MM.1S (cell line): ENCODE data around the gene ALDH3B2.
"Not testable (repeated sequence)": the region's sequence is repeated elsewhere in the genome, so short reads cannot be mapped to it uniquely, and the experiment has no call there.

Experiments used
- DNase-seq: peaks from one replicate; pipeline ENCODE4 v3.0.0-alpha.2; 2015
- H2AFZ ChIP-seq: fragments of 300-600 bp; sonication (generic); 2 replicates; pipeline ENCODE4 v1.6.0; 2016; ENCODE audit warnings: antibody characterized with exemption, low read length
- H3F3A ChIP-seq: fragments of 300-600 bp; sonication (generic); 2 replicates; pipeline ENCODE4 v1.6.1; 2016; ENCODE audit warnings: mild to moderate bottlenecking, antibody characterized with exemption, low read length, moderate library complexity, mixed read lengths; ENCODE audit not compliant: insufficient read depth
- H3K27ac ChIP-seq: fragments of 300-600 bp; sonication (generic); 2 replicates; pipeline ENCODE4 v1.5.1; 2016; ENCODE audit warnings: mild to moderate bottlenecking, low read length
- H3K27me3 ChIP-seq: fragments of 300-600 bp; sonication (generic); replicated peaks from 2 replicates; pipeline ENCODE4 v1.6.0; 2016; ENCODE audit warnings: low read length; ENCODE audit not compliant: insufficient read depth
- H3K36me3 ChIP-seq: fragments of 300-600 bp; sonication (generic); replicated peaks from 2 replicates; pipeline ENCODE4 v1.6.1; 2016; ENCODE audit warnings: mild to moderate bottlenecking, low read length, mixed read lengths; ENCODE audit not compliant: insufficient read depth
- H3K4me1 ChIP-seq: fragments of 300-600 bp; sonication (generic); 2 replicates; pipeline ENCODE4 v1.6.1; 2016; ENCODE audit warnings: low read length, mixed read lengths
- H3K4me2 ChIP-seq: fragments of 300-600 bp; sonication (generic); 2 replicates; pipeline ENCODE4 v1.6.0; 2016; ENCODE audit warnings: low read depth, low read length
- H3K4me3 ChIP-seq: fragments of 300-600 bp; sonication (generic); 2 replicates; pipeline ENCODE4 v1.5.1; 2016; ENCODE audit warnings: low read length, mixed read lengths
- H3K79me2 ChIP-seq: fragments of 300-600 bp; sonication (generic); 2 replicates; pipeline ENCODE4 v1.6.1; 2016; ENCODE audit warnings: mixed run types, low read length, mixed read lengths
- H3K9ac ChIP-seq: fragments of 300-600 bp; sonication (generic); 2 replicates; pipeline ENCODE4 v1.6.1; 2016; ENCODE audit warnings: low read length, mixed read lengths
- H3K9me2 ChIP-seq: fragments of 300-600 bp; sonication (generic); replicated peaks from 2 replicates; pipeline ENCODE4 v1.6.1; 2016; ENCODE audit warnings: mild to moderate bottlenecking, low read length, mixed read lengths; ENCODE audit not compliant: insufficient read depth
- H3K9me3 ChIP-seq: fragments of 300-600 bp; sonication (generic); replicated peaks from 2 replicates; pipeline ENCODE4 v1.6.1; 2016; ENCODE audit warnings: mild to moderate bottlenecking, low read length, mixed read lengths; ENCODE audit not compliant: insufficient read depth
- H4K20me1 ChIP-seq: fragments of 300-600 bp; sonication (generic); 2 replicates; pipeline ENCODE4 v1.6.1; 2016; ENCODE audit warnings: mild to moderate bottlenecking, low read length, moderate library complexity, mixed read lengths; ENCODE audit not compliant: insufficient read depth
- EZH2 ChIP-seq: fragments of 300-600 bp; sonication (generic); optimal IDR thresholded peaks from 2 replicates; pipeline ENCODE3; 2017; ENCODE audit warnings: low read depth, mild to moderate bottlenecking, antibody characterized with exemption, low read length, mixed read lengths
- EZH2phosphoT487 ChIP-seq: fragments of 300-600 bp; sonication (generic); IDR thresholded peaks from 2 replicates; pipeline ENCODE4 v1.6.1; 2018; ENCODE audit warnings: antibody characterized with exemption, low read length
- TF ChIP-seq, protein P1 (sequence below): fragments of 300-600 bp; sonication (generic); IDR thresholded peaks from 2 replicates; pipeline ENCODE4 v1.5.1; 2016; ENCODE audit warnings: antibody characterized with exemption, low read length, mixed read lengths

The ALDH3B2 gene

GRCh38 chr11:67626970-67627369 lies 47.5 kb downstream of the ALDH3B2 start:
- Histone ChIP-seq H3K27ac (no peak overlapping the region), H3K9me3 (no peaks in the 10 kb centered on the region), H3F3A (peaks cover 14% of the 10 kb centered on the region; the same call in 1 of the 2 replicates), H3K79me2 (peaks cover 12% of the 10 kb centered on the region), H3K9me2 (no peaks in the 10 kb centered on the region), H4K20me1 (no peaks in the 10 kb centered on the region), H2AFZ (no peak overlapping the region), H3K36me3 (no peaks in the 10 kb centered on the region), H3K9ac (no peak overlapping the region), H3K4me2 (no peak overlapping the region), H3K27me3 (no peaks in the 10 kb centered on the region), H3K4me3 (no peak overlapping the region), H3K4me1 (peaks cover 17% of the 10 kb centered on the region)
- TF ChIP-seq, protein P1, sequence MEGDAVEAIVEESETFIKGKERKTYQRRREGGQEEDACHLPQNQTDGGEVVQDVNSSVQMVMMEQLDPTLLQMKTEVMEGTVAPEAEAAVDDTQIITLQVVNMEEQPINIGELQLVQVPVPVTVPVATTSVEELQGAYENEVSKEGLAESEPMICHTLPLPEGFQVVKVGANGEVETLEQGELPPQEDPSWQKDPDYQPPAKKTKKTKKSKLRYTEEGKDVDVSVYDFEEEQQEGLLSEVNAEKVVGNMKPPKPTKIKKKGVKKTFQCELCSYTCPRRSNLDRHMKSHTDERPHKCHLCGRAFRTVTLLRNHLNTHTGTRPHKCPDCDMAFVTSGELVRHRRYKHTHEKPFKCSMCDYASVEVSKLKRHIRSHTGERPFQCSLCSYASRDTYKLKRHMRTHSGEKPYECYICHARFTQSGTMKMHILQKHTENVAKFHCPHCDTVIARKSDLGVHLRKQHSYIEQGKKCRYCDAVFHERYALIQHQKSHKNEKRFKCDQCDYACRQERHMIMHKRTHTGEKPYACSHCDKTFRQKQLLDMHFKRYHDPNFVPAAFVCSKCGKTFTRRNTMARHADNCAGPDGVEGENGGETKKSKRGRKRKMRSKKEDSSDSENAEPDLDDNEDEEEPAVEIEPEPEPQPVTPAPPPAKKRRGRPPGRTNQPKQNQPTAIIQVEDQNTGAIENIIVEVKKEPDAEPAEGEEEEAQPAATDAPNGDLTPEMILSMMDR: no peak
- no peak for TF ChIP-seq EZH2phosphoT487
- no peak for TF ChIP-seq EZH2
- no peak for DNase-seq

DNA sequence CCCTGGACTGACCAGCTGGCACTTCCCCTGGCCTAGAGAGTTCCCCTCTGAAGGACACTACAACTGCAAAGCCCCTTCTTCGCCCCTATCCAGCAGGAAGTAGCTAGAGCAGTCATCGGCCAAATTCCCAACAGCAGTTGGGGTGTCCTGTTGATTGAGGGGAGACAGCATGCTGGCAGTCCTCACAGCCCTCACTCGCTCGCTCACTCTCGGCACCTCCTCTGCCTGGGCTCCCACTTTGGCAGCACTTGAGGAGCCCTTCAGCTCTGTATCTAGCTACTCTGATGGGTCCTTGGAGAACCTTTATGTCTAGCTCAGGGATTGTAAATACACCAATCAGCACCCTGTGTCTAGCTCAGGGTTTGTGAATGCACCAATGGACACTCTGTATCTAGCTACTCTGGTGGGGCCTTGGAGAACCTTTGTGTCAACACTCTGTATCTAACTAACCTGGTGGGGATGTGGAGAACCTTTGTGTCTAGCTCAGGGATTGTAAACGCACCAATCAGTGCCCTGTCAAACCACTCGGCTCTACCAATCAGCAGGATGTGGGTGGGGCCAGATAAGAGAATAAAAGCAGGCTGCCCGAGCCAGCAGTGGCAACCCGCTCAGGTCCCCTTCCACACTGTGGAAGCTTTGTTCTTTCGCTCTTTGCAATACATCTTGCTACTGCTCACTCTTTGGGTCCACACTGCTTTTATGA lies 48.1 kb downstream of the ALDH3B2 start:
- not testable (repeated sequence) for H3K27ac ChIP-seq, H3K27me3 ChIP-seq, DNase-seq, H3K4me2 ChIP-seq, H3K9ac ChIP-seq, H3K4me3 ChIP-seq, H2AFZ ChIP-seq, H3K9me2 ChIP-seq, H3K36me3 ChIP-seq, H4K20me1 ChIP-seq, H3K9me3 ChIP-seq
- H3K4me1 ChIP-seq: peaks cover 16% of the 10 kb centered on the region
- H3K79me2 ChIP-seq: peaks cover 12% of the 10 kb centered on the region
- peaks cover 14% of the 10 kb centered on the region; the same call in 1 of the 2 replicates for H3F3A ChIP-seq

DNA sequence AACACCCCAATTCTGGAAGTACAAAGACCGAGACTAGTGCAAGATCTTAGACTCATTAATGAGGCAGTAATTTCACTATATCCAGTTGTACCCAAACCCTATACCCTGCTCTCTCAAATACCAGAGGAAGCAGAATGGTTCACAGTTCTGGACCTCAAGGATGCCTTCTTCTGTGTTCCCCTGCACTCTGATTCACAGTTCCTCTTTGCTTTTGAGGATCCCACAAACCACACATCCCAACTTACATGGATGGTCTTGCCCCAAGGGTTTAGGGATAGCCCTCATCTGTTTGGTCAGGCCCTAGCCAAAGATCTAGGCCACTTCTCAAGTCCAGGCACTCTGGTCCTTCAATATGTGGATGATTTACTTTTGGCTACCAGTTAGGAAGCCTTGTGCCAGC lies 50.6 kb downstream of the ALDH3B2 start:
- H3K4me1 ChIP-seq, H3K36me3 ChIP-seq, H2AFZ ChIP-seq, DNase-seq, H3F3A ChIP-seq, H3K27ac ChIP-seq, H3K4me3 ChIP-seq, H3K79me2 ChIP-seq, H3K27me3 ChIP-seq, H3K9me2 ChIP-seq, H3K9ac ChIP-seq, H3K9me3 ChIP-seq, H4K20me1 ChIP-seq, H3K4me2 ChIP-seq: not testable (repeated sequence)

DNA sequence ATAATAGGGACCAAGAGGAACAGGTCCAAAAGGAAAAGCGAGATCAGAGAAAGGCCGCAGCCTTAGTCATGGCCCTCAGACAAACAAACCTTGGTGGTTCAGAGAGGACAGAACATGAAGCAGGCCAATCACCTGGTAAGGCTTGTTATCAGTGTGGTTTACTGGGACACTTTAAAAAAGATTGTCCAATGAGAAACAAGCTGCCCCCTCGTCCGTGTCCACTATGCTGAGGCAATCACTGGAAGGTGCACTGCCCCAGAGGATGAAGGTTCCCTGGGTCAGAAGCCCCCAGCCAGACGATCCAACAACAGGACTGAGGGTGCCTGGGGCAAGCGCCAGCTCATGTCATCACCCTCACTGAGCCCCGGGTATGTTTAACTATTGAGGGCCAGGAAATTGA lies 51.5 kb downstream of the ALDH3B2 start:
- H3K4me2 ChIP-seq, H3K79me2 ChIP-seq, DNase-seq, H3K36me3 ChIP-seq, H4K20me1 ChIP-seq, H3K4me3 ChIP-seq, H3K4me1 ChIP-seq, H3K27me3 ChIP-seq, H3K9me3 ChIP-seq, H3F3A ChIP-seq, H3K9ac ChIP-seq, H3K9me2 ChIP-seq, H2AFZ ChIP-seq, H3K27ac ChIP-seq: not testable (repeated sequence)

DNA sequence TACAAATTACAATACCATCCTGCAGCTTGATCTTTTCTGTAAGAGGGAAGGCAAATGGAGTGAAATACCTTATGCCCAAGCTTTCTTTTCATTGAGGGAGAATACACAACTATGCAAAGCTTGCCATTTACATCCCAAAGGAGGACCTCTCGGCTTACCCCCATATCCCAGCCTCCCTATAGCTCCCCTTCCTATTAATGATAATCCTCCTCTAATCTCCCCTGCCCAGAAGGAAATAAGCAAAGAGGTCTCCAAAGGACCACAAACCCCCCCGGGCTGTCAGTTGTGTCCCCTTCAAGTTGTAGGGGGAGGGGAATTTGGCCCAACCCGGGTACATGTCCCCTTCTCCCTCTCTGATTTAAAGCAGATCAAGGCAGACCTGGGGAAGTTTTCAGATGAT lies 52.5 kb downstream of the ALDH3B2 start:
- not testable (repeated sequence) for H3K27ac ChIP-seq, H3K36me3 ChIP-seq, H2AFZ ChIP-seq, H3K9me3 ChIP-seq, H4K20me1 ChIP-seq, H3K9ac ChIP-seq, H3K4me2 ChIP-seq, H3K4me3 ChIP-seq, H3K79me2 ChIP-seq, H3K4me1 ChIP-seq, H3K27me3 ChIP-seq, H3K9me2 ChIP-seq, DNase-seq, H3F3A ChIP-seq

- not testable (repeated sequence) for H3K27me3 ChIP-seq, H4K20me1 ChIP-seq, DNase-seq, H3K4me3 ChIP-seq, H3K27ac ChIP-seq, H3K9ac ChIP-seq, H3K36me3 ChIP-seq, H3K4me2 ChIP-seq, H3K79me2 ChIP-seq, H2AFZ ChIP-seq, H3K4me1 ChIP-seq, H3K9me3 ChIP-seq, H3K9me2 ChIP-seq, H3F3A ChIP-seq
These were observed 53.8 kb downstream of the ALDH3B2 start for GRCh38 chr11:67620621-67621020.

DNA sequence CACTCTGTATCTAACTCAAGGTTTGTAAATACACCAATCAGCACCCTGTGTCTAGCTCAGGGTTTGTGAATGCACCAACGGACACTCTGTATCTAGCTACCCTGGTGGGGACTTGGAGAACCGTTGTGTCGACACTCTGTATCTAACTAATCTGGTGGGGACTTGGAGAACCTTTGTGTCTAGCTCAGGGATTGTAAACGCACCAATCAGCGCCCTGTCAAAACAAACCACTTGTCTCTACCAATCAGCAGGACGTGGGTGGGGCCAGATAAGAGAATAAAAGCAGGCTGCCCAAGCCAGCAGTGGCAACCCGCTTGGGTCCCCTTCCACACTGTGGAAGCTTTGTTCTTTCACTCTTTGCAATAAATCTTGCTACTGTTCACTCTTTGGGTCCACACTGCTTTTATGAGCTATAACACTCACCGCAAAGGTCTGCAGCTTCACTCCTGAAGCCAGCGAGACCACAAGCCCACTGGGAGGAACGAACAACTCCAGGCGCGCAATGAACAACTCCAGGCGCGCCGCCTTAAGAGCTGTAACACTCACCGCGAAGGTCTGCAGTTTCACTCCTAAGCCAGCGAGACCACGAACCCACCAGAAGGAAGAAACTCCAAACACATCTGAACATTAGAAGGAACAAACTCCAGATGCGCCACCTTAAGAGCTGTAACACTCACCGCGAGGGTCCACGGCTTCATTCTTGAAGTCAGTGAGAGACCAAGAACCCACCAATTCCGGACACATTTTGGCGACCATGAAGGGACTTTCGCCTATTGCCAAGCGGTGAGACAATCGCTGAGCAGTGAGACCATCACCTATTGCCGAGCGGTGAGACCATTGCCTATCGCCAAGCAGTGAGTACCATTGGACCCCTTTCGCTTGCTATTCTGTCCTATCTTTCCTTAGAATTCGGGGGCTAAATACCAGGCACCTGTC lies 54.5 kb downstream of the ALDH3B2 start:
- H3K36me3 ChIP-seq, H2AFZ ChIP-seq, H3K9ac ChIP-seq, H3K27me3 ChIP-seq, DNase-seq, H3K27ac ChIP-seq, H3F3A ChIP-seq, H3K9me3 ChIP-seq, H3K79me2 ChIP-seq, H3K4me3 ChIP-seq, H4K20me1 ChIP-seq, H3K4me1 ChIP-seq, H3K4me2 ChIP-seq, H3K9me2 ChIP-seq: not testable (repeated sequence)
